Measurements from ENCODE around the gene ALDOC.

Gene ALDOC

DNA sequence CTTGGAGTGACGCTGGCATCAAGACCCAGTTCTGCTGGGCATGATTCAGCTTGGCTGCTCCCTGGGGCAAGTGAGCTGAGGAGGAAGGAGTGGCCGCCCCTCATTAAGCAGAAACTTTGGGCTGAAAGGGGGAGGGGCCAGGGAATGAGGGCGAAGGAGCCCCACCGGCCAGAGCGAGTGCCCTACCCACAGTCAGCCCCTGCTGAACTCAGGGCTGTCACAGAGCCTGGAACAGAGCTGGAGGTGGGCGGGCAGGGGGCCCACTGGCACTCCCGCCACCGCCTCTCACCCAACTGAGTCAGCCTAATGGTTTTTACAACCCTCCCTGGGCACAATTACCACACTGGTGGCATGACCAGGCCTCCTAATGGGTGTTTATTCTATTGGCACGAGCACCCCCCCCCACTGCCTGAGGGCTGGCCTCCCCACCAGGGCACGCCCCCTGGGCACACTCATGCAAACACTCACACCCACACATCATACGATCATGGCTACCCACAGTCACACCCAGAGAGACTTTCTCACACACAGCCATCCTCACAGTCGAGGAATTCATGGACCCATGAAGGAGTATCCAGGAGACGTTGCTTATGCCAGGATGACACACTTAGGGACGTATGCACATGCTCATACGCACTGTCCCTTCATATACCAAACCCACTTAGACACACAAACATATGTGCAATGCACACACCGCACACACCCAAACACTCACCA is 43.4 kb downstream of the ALDOC start:
- no peak for DNase-seq

DNA sequence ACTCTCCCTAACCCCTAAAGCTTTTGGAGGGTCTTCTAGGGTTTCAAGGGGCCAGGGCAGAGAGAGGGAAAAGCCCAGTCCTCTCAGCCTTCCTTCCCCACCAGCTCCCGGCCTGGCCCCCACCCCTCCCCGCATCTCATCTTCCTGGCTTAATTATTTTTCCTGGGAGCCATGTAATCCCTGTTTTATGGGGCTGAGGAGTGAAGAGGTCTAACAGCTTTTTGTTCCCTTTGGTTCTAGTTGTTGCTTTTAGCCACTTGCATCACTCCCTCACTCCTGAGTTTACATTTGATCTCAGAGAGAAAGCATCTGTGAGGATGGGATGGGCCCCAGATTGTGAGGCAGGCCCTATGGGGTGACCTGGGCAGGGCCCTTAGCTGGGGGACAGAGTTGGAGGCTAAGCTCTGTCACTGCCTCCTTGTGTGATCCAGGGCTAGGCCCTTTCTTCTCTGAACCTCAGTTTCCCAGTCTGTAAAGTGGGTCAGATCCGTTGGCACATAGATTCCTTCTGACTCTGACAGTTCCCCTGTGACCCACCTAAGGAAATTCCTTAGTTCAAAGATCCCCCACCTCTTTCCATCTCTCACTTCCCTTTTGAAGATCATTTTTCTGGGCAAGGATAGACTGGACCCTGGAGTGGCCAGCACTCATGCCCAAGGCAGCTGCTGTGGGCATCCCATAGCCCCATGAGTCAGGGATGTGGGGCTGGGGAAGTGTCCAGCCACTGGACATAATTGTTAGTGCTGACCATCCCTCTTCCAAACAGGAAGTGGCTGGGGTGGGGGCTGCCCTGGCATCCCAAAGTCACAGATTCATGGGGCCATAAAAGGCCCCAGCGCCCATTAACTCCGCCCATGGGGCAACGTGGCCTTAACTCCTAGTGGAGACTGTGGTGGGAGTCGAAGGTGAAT is 44.4 kb downstream of the ALDOC start:
- no peak for DNase-seq

DNA sequence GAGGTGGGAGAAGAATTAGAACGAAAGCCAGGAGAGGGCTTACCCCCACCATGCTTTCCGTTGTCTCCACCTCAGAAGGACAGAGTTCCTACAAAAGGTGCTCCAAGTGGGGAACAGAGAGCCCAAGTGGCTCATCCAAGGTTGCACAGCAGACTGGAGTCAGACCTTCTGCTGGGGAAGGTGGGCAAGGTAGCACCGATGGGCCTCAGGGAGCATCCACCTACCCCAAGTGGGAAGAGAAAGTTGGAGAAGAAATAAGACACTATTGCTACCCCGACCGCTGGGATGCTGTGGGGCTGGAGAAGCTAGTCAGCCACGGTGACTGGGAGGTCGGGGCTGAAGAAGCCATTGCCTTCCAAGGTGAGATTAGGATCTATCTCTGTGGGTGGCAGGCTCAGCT is 45.8 kb downstream of the ALDOC start:
- DNase-seq = no peak

DNA sequence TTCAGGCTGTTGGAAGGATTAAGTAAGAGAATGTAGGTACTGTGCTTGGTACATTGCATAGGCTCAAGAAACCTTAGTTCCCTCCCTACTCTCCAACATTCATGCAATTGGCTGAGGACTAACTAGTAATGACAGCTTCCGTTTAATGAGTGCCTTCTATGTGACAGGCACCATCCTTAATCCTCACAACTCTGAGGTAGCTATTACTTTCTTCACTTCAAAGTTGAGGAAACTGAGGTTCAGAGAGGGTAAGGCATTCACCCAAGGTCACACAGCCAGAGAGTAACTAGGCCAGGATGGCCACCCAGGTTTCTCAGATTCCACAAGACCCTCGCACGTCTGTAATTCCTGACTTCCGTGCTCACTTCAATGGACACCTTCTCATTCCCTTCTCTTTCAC is 46.4 kb downstream of the ALDOC start:
- DNase-seq = no peak

DNA sequence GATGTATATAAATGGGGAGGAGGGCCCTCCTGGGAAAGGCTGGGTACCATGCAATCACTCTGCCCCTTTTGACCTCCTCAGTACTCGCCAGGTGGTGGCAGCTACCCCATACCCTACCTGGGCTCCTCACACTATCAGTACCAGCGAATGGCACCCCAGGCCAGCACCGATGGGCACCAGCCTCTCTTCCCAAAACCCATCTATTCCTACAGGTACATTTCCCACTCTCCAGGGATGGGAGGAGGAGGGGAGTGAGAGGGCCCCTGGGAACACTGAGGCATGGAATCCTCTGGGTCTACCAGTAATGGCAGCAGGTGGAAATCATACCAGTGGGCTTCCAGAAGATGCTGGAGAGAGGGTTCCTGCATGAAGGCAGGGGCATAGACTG is 47.7 kb downstream of the ALDOC start:
- DNase-seq = no peak

DNA sequence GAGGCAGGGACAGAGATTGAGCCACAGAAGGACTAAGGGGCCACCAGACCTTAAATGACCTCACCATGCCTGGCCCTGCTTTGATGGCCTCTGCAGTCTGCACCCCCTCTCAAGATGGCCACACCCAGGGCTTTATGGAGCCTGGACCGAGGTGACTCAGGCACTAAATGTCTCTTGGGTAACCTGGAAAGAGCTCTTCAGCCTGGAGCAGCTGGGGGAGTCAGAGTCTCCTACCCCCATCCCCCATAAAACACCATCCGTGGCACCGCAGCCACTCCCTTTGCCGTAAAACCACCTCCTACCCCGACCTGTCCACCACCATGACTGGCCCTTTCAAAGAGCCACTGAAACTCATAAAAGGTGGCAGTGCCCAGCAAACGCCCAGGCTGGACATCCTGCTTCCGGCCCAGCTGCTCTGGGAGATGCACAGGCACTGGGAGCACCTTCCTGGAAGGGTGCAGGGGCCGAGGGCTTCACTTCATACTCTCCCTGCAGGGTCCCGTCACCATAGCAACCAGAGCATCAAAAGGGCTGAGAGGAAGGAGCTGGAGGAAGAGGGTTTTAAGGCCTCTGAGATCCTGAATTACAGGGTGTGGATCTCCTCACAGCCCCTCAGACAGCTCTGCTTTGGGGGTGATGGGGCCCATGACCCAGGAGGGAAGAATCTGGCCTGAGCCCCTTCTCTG is 48.2 kb downstream of the ALDOC start:
- DNase-seq = no peak

DNA sequence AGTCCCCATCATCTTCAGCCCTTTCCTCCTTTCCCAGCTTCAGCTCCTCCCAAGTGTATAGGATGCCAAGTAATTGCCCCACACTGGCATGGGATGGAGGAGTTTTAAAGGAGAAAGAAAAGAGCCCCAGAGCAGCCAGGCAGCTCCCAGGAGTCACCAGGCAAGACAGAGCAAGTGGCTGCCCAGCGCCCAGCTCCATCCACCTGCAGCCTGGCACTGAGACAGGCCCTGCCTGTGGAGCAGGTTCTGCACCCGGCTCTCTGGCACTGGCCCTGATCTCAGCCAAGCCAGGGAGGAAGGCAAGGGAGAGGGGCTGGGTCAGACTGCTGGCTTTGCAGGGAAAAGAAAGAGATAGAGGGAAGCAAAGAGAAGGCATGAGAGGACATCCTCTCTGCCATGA is 48.8 kb downstream of the ALDOC start:
- DNase-seq = no peak

DNA sequence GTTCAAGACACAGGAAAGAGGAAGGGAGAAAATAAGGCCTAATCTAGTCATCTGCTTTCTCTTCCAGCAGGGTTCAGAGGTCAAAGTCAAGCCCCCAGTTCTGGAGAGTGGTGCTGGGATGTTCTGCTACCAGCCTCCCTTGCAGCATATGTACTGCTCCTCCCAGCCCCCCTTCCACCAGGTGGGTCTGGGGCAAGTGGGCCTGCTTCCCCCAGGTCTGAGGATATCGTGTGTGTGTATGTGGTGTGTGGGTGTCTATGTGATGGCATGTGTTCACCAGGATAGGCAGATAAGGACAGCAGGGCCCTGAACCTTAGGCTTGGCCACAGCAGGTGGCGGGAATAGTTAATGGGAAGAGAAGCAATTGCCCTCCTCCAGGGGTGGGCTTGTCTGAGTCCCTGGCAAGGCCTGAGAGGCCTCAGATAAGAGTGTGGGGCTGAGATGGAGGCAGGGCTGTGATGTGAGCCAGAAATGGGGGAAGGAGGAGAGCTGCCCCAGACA is 49.5 kb downstream of the ALDOC start:
- DNase-seq = no peak

DNA sequence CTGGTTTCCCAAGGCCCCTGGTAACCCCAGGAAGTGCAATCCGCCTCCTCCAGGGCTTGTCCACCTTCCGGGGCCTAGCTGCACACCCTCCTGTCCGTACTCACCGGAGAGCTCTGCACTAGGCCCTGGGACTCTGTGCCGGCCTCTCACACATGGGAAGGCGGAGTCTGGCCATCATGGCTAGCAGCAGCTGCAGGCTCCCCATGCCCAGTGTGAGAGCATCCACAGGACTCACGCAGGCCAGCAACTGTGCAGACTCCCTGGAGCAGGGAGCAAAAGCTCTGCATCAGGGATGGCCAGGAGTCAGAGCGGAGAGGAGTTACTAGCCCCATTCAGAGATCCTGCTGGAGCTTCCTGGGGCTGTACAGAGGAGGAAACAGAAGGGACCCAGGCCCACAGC is 50.3 kb downstream of the ALDOC start:
- DNase-seq = no peak

DNA sequence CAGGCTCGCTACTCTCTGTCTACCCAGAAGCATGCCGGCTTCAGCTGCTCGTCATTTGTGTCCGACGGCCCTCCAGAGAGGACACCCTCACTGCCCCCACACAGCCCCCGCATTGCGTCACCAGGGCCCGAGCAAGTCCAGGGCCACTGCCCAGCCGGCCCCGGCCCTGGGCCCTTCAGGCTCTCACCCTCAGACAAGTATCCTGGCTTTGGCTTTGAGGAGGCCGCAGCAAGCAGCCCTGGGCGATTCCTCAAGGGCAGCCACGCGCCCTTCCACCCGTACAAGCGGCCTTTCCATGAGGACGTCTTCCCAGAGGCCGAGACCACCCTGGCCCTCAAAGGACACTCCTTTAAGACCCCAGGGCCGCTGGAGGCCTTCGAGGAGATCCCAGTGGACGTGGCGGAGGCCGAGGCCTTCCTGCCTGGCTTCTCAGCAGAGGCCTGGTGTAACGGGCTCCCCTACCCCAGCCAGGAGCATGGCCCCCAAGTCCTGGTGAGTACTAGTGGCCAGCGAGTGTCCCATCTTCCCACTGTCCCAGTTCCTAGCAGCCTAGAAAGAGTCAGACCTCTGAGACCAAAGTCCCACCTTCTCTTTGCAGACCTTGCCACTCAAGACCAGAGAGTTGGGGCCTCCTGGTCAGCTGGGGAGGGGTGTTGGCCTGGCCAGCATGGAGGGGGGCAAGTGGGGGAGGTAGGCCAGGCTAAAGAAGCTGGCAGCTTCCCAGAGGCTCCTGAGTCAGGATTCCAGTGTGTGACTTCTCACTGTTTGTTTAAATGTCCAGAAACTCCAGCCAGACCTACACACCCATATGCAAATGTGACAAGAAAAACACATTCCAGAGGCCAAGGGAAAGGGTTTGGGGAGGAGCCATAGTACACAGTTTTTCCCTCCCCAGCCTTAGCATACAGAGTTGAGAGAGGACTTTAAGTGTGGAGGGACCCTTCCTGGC is 51.9 kb downstream of the ALDOC start:
- no peak for DNase-seq

DNA sequence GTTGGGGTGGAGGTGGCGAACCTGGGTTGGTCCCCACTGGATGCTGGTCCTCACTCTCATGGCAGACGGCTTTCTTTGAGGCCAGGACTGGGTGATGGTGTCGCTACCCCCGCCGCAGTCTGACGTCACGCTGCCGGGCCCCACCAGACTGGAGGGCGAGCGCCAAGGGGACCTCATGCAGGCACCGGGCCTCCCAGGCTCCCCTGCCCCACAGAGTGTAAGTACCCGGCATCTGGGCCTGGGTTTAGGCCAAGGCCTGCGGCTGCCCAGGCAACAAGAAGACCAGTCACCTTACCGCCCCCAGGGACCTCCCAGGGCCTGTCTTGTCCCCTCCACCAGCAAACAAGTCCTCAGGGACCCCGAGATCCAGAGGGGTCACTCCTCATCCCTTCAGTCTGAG is 52.8 kb downstream of the ALDOC start:
- no peak for DNase-seq

DNA sequence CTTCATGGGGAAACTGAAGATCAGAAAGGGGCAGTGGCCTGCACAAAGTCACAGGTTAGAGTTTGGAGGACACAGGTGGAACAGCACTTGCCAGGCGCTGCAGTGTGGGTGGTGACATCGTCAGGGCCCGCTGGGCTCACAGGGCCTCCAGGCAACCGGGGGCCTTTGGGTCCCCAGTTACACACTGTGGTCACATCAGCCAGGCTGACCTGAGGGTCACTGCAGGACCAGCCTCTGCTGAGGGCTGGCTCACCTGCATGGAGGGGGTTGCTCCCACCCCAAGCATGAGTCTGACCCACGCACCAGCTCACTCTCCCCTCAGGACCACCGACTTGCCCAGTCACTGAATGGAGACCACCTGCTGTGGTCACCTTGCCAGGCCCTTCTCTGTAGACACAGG is 53.5 kb downstream of the ALDOC start:
- no peak for DNase-seq
